Ishikawa (cell line): Measurements from ENCODE around the gene C6orf120.

ENCODE experiments used
- CEBPB ChIP-seq: IDR thresholded peaks from 2 replicates; pipeline ENCODE4 v1.6.1; 2012
- EP300 ChIP-seq: IDR thresholded peaks from 2 replicates; pipeline ENCODE4 v1.6.1; 2012; ENCODE audit warnings: borderline replicate concordance
- TEAD4 ChIP-seq: IDR thresholded peaks from 2 replicates; pipeline ENCODE4 v1.6.1; 2012
- ZBTB7A ChIP-seq: IDR thresholded peaks from 2 replicates; pipeline ENCODE4 v1.6.1; 2012; ENCODE audit warnings: low read depth
- TF ChIP-seq, protein P1 (sequence below): IDR thresholded peaks from 2 replicates; pipeline ENCODE4 v1.6.1; 2012; ENCODE audit warnings: low read depth, mild to moderate bottlenecking

DNA sequence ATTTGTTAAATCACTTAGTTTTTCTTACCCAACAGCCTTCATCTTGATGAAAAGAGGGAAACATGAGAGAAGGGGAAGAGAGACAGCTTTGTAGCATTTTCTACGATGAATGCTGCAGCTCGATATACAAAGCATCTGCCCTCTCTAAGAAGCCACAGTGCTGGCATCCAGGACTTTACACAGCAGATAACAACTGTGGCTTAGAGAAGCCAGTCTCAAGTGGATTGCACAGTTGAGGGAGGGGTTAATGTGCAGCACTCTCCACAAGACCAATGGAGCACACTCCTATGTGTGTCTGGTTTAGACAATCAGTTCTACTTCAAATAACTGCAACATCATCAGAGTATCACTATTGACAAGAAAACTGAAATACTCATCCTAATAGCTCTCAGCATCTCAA lies 5.8 kb downstream of the C6orf120 start:
- no peak for TF ChIP-seq CEBPB
- TF ChIP-seq ZBTB7A: no peak
- no peak for TF ChIP-seq TEAD4
- TF ChIP-seq, protein P1, sequence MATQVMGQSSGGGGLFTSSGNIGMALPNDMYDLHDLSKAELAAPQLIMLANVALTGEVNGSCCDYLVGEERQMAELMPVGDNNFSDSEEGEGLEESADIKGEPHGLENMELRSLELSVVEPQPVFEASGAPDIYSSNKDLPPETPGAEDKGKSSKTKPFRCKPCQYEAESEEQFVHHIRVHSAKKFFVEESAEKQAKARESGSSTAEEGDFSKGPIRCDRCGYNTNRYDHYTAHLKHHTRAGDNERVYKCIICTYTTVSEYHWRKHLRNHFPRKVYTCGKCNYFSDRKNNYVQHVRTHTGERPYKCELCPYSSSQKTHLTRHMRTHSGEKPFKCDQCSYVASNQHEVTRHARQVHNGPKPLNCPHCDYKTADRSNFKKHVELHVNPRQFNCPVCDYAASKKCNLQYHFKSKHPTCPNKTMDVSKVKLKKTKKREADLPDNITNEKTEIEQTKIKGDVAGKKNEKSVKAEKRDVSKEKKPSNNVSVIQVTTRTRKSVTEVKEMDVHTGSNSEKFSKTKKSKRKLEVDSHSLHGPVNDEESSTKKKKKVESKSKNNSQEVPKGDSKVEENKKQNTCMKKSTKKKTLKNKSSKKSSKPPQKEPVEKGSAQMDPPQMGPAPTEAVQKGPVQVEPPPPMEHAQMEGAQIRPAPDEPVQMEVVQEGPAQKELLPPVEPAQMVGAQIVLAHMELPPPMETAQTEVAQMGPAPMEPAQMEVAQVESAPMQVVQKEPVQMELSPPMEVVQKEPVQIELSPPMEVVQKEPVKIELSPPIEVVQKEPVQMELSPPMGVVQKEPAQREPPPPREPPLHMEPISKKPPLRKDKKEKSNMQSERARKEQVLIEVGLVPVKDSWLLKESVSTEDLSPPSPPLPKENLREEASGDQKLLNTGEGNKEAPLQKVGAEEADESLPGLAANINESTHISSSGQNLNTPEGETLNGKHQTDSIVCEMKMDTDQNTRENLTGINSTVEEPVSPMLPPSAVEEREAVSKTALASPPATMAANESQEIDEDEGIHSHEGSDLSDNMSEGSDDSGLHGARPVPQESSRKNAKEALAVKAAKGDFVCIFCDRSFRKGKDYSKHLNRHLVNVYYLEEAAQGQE: no peak
- TF ChIP-seq EP300: no peak
